ENCODE measurements around the gene ITPK1.

ITPK1 gene

GRCh38 chr14:93072659-93073357 is 42.9 kb downstream of the ITPK1 start:
- no peak for ATAC-seq
- TF ChIP-seq ZFP30 (CRISPR knock-in tag; IDR thresholded peaks at IDR 0.05) (no peak), PATZ1 (CRISPR knock-in tag; IDR thresholded peaks at IDR 0.05; ENCODE audit: borderline replicate concordance) (no peak), OSR1 (CRISPR knock-in tag; IDR thresholded peaks at IDR 0.05) (no peak), ZFP3 (CRISPR knock-in tag; IDR thresholded peaks at IDR 0.05) (no peak), CSDC2 (CRISPR knock-in tag; IDR thresholded peaks at IDR 0.05) (no peak), RARB (CRISPR knock-in tag; IDR thresholded peaks at IDR 0.05) (no peak), ISL1 (CRISPR knock-in tag; IDR thresholded peaks at IDR 0.05) (no peak), ZC3H10 (CRISPR knock-in tag; IDR thresholded peaks at IDR 0.05) (no peak), ZNF8 (CRISPR knock-in tag; IDR thresholded peaks at IDR 0.05) (no peak), ZNF565 (CRISPR knock-in tag; conservative IDR thresholded peaks at IDR 0.05; ENCODE audit: low read depth) (no peak), SNAI2 (CRISPR knock-in tag; IDR thresholded peaks at IDR 0.05) (no peak), BACH2 (CRISPR knock-in tag; IDR thresholded peaks at IDR 0.05; ENCODE audit: borderline replicate concordance) (no peak), PPARA (CRISPR knock-in tag; IDR thresholded peaks at IDR 0.05; ENCODE audit: borderline replicate concordance) (no peak)
- TF ChIP-seq, protein P1, sequence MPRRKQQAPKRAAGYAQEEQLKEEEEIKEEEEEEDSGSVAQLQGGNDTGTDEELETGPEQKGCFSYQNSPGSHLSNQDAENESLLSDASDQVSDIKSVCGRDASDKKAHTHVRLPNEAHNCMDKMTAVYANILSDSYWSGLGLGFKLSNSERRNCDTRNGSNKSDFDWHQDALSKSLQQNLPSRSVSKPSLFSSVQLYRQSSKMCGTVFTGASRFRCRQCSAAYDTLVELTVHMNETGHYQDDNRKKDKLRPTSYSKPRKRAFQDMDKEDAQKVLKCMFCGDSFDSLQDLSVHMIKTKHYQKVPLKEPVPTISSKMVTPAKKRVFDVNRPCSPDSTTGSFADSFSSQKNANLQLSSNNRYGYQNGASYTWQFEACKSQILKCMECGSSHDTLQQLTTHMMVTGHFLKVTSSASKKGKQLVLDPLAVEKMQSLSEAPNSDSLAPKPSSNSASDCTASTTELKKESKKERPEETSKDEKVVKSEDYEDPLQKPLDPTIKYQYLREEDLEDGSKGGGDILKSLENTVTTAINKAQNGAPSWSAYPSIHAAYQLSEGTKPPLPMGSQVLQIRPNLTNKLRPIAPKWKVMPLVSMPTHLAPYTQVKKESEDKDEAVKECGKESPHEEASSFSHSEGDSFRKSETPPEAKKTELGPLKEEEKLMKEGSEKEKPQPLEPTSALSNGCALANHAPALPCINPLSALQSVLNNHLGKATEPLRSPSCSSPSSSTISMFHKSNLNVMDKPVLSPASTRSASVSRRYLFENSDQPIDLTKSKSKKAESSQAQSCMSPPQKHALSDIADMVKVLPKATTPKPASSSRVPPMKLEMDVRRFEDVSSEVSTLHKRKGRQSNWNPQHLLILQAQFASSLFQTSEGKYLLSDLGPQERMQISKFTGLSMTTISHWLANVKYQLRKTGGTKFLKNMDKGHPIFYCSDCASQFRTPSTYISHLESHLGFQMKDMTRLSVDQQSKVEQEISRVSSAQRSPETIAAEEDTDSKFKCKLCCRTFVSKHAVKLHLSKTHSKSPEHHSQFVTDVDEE (CRISPR knock-in tag; IDR thresholded peaks at IDR 0.05), result no peak
- TF ChIP-seq, protein P2, sequence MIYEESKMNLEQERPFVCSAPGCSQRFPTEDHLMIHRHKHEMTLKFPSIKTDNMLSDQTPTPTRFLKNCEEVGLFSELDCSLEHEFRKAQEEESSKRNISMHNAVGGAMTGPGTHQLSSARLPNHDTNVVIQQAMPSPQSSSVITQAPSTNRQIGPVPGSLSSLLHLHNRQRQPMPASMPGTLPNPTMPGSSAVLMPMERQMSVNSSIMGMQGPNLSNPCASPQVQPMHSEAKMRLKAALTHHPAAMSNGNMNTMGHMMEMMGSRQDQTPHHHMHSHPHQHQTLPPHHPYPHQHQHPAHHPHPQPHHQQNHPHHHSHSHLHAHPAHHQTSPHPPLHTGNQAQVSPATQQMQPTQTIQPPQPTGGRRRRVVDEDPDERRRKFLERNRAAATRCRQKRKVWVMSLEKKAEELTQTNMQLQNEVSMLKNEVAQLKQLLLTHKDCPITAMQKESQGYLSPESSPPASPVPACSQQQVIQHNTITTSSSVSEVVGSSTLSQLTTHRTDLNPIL (CRISPR knock-in tag; IDR thresholded peaks at IDR 0.05; ENCODE audit: low read depth), result no peak
- TF ChIP-seq, protein P3, sequence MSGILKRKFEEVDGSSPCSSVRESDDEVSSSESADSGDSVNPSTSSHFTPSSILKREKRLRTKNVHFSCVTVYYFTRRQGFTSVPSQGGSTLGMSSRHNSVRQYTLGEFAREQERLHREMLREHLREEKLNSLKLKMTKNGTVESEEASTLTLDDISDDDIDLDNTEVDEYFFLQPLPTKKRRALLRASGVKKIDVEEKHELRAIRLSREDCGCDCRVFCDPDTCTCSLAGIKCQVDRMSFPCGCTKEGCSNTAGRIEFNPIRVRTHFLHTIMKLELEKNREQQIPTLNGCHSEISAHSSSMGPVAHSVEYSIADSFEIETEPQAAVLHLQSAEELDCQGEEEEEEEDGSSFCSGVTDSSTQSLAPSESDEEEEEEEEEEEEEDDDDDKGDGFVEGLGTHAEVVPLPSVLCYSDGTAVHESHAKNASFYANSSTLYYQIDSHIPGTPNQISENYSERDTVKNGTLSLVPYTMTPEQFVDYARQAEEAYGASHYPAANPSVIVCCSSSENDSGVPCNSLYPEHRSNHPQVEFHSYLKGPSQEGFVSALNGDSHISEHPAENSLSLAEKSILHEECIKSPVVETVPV (CRISPR knock-in tag; IDR thresholded peaks at IDR 0.05), result no peak
- TF ChIP-seq, protein P4, sequence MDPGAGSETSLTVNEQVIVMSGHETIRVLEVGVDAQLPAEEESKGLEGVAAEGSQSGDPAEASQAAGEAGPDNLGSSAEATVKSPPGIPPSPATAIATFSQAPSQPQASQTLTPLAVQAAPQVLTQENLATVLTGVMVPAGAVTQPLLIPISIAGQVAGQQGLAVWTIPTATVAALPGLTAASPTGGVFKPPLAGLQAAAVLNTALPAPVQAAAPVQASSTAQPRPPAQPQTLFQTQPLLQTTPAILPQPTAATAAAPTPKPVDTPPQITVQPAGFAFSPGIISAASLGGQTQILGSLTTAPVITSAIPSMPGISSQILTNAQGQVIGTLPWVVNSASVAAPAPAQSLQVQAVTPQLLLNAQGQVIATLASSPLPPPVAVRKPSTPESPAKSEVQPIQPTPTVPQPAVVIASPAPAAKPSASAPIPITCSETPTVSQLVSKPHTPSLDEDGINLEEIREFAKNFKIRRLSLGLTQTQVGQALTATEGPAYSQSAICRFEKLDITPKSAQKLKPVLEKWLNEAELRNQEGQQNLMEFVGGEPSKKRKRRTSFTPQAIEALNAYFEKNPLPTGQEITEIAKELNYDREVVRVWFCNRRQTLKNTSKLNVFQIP (CRISPR knock-in tag; IDR thresholded peaks at IDR 0.05; ENCODE audit: borderline replicate concordance, low read depth), result no peak

DNA sequence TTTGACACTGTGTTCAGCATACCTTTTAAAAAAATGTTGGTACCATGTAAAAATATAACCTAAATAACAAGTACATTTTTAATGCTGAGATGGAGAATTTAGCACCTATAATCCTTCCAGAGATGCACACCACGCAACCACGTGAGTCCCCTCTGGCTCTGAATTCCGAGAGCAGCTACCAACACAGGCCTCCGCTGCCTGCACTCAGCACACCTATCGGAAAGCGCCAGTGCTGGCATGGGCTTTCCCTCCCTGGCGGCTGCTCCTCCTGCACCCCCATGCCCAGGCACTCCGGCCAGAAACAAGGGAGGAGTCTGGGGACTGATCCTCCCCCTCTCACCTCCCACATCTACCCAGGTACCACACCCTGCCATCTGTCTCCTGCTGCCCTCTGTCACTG is 47.0 kb downstream of the ITPK1 start:
- ATAC-seq, result no peak
- TF ChIP-seq, protein P1 (CRISPR knock-in tag; IDR thresholded peaks at IDR 0.05), result no peak
- TF ChIP-seq ZFP30 (CRISPR knock-in tag; IDR thresholded peaks at IDR 0.05) (no peak), ESRRG (CRISPR knock-in tag; IDR thresholded peaks at IDR 0.05) (no peak), PATZ1 (CRISPR knock-in tag; IDR thresholded peaks at IDR 0.05; ENCODE audit: borderline replicate concordance) (no peak), CSDC2 (CRISPR knock-in tag; IDR thresholded peaks at IDR 0.05) (no peak), BACH2 (CRISPR knock-in tag; IDR thresholded peaks at IDR 0.05; ENCODE audit: borderline replicate concordance) (no peak), ZNF70 (CRISPR knock-in tag; IDR thresholded peaks at IDR 0.05) (no peak), TCF4 (CRISPR knock-in tag; IDR thresholded peaks at IDR 0.05; ENCODE audit: borderline replicate concordance) (no peak), ZNF8 (CRISPR knock-in tag; IDR thresholded peaks at IDR 0.05) (no peak)
- TF ChIP-seq, protein P4 (CRISPR knock-in tag; IDR thresholded peaks at IDR 0.05; ENCODE audit: borderline replicate concordance, low read depth), result no peak
